HG02610 (cell line): ENCODE results near the gene PRR18.

Source experiments
- ATAC-seq: cut with Tn5 transposase; IDR thresholded peaks from one replicate; pipeline ENCODE4 v1.9.1; 2021; ENCODE audit warnings: mild to moderate bottlenecking, moderate library complexity; ENCODE audit not compliant: unreplicated experiment

PRR18 gene

GRCh38 chr6:166334878-166335277, 26.7 kb upstream of the PRR18 start:
- ATAC-seq = no peak

- ATAC-seq = peak; percentile 78
Observed at GRCh38 chr6:166333172-166333995, 25.2 kb upstream of the PRR18 start.

GRCh38 chr6:166331503-166332415, 23.6 kb upstream of the PRR18 start:
- no peak for ATAC-seq

DNA sequence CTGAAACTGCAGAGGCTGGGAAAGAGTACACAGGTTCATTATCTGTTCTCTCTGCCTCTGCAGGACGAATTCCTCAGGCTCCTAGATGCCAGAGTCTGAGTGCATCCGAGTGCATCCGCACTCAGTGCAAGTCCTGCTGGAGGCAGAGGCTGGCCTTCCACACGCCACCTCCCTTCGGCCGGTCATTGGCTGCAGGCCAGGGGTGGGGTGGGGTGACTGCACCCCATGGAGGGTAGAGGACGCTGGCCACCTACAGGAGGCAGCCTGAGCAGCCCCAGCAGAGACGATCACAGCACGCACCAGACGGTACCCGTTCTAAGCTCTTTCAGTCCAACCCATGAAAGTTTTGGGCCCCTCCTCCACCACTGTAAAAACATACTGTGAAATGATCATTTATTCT, 22.4 kb upstream of the PRR18 start:
- ATAC-seq = no peak

DNA sequence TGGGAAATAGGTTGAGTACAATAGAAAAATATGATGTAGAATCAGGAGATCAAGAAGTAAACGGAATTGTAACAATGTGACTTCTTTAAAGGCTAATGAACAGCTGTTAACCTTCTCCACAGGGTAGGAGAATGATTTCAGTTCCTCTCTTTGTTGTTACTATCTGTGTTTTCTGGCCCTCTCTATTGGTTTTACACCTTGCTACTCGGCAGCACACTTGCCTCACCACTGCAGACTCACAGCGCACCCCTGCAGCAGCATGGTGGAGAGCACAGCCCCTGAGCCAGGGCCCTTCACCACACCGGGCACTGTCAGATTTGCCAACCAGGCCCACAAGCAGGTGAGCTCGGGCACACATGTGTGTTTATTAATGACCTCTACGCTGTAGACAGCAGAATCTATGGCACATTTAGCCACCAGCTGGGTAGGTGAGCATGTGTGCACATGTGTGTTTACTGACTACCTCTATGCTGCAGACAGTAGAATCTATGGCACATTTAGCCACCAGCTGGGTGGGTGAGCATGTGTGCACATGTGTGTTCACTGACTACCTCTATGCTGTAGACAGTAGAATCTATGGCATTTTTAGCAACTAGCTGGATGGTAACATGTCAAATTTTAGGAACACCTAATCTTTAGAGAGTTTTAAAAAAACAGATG, 17.3 kb upstream of the PRR18 start:
- peak; percentile 91 for ATAC-seq

DNA sequence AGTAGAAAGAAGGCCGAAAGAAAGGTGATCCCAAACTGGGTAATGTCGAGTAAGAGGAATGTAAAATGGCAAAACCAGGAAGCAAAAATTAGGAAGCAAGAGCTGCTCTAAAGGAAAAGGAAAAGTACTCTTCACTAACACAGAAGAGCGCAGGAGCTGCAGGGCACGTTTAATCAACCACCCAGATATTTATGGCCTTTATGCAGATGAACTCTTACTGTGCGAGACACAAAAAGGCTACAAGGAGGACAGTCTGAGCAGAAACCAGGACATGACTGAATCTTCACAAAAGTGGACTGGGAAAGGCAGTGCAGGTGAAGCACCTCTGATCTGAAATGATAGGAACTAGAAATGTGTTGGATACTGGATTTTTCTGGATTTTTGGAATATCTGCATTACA, 15.2 kb upstream of the PRR18 start:
- no peak for ATAC-seq

- no peak for ATAC-seq
Observed at GRCh38 chr6:166318649-166319600, 10.7 kb upstream of the PRR18 start.

- ATAC-seq = no peak
Observed at GRCh38 chr6:166318227-166318626, 10.0 kb upstream of the PRR18 start.

- ATAC-seq = no peak
Observed at GRCh38 chr6:166317261-166318212, 9.3 kb upstream of the PRR18 start.

- ATAC-seq = no peak
Observed at GRCh38 chr6:166315436-166315835, 7.2 kb upstream of the PRR18 start.

GRCh38 chr6:166314454-166314853, 6.3 kb upstream of the PRR18 start:
- no peak for ATAC-seq

GRCh38 chr6:166313255-166314070, 5.3 kb upstream of the PRR18 start:
- peak; percentile 59 for ATAC-seq

- ATAC-seq = no peak
Observed at GRCh38 chr6:166312832-166313231, 4.6 kb upstream of the PRR18 start.

DNA sequence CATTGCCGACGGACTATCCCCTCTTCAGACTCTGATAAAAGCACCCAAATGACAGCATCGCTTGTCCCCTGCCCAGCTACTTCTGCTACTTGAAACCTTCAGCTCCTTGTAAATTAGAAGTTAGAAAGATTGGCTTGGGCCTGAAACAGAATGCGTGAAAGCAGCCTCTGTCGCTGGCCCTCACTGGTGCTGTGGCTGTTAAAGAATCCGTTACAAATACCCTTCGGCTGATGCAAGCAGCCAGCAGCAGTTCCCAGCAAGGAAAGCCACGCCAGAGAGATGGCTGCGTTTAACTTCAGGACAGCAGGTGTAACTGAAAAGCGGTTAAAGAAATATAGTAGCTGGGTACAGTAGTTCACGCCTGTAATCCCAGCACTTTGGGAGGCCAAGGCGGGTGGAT, 2.4 kb upstream of the PRR18 start:
- ATAC-seq = no peak

GRCh38 chr6:166309977-166310376, 1.8 kb upstream of the PRR18 start:
- no peak for ATAC-seq

DNA sequence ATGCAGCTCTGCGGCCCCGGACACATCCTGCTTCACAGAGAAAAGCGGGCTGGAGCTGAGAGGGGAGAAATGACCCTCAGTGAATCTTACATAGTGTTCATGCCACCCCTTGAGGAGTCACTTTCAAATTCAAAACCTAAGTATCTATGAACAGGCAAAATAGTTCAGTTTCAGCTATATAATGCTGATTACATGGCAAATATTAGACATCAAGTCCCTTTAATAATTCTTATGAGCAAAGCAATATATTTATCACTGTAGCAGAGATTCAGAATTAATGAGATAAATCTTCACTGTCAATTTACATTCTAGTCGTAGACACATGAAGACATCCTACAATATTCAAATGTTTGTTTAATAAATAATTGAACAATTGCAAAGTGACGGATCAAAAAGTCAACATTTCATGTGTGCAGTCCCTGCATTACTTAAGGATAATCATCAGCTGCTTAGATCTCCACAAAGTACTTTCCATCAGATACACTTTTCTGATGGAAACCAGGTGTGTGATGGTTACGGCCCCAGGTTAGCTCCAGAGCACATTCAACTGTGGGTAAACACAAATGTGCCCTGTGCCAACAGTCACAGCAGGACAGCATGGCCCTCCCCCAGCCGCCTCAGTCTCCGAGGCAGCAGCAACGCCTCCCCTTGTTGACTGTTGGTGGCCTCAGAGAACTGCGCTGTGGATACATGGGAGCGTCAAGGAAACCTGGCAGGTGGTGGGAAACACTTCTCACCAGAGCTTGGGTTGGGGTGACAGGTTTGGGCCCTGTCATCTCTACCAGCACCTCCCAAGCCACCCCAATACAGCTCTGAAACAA, 787 bp upstream of the PRR18 start:
- ATAC-seq = no peak
